Loucy (cell line): ENCODE results near the gene FHIP1A.
"Not testable (repeated sequence)": the region's sequence is repeated elsewhere in the genome, so short reads cannot be mapped to it uniquely, and the experiment has no call there.

Experiments used
- CTCF ChIP-seq: fragments of 200-600 bp; sonication (generic); conservative IDR thresholded peaks from 2 replicates; pipeline ENCODE4 v1.5.1; 2014; ENCODE audit warnings: mild to moderate bottlenecking, antibody characterized with exemption, low read length
- EZH2phosphoT487 ChIP-seq: fragments of 200-600 bp; IDR thresholded peaks from 2 replicates; pipeline ENCODE4 v1.6.1; 2018; ENCODE audit warnings: antibody characterized with exemption, mild to moderate bottlenecking, moderate library complexity, borderline replicate concordance

- TF ChIP-seq CTCF, EZH2phosphoT487: not testable (repeated sequence)
Measured at GRCh38 chr4:151404802-151405201, 4.2 kb upstream of the FHIP1A start.
